ENCODE data around the gene ITPRIP. TPM values are rescaled to one million over a fixed set of nuclear protein-coding genes. Genes with fewer than 3 reads are reported as not detected.

Gene ITPRIP
- total RNA-seq, 2 donors from 2014 or later = 9.1 to 11.0 TPM

DNA sequence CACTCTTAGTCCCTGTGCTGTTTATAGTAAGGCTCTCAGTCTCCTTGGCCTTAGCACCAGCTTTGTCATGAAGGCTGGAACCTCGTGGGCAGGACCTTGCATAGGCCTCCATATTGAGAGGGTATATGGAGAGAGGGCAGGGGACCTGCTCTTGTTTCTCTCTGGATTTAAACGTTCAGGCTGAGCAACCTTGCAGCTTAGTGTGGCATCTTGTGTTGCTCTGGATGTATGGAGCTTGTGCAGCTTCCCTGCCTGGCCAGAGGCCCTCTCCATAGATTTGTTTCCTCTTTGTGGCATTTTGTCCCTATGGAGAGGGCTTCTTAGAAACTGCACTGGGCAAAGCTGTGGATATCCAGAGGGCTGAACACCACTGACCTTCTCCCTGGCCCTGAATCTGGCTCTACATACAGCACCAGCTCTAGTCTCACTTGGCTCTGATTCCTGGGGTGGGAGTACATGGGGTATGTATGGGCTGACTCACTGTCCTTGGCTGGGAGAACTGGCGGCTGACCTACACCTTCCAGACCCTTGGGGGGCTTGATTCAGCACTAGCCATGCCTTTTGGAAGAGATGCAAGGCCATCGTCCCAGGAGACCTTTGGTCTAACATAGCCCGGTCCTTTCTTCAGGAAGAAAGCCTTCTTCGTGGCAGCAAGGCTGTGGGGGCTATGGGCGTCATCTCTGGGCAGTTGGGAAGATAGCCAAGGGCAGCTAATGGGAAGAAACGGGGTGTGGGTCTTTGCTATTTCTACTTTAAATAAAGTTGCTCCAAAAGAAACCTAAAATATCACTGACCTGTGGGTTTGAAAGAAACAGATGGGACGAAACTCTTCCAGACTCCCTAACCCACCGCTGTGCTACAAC, 30.5 kb downstream of the ITPRIP start:
- 82 to 89% methylated on average over 3 to 10 of the region's 10 CpGs for WGBS, 2 experiments (ENCODE audit: insufficient coverage in 1 of 2, insufficient read length in 1 of 2)
- Mint-ChIP-seq H3K4me1 (peaks cover 1% of the 10 kb centered on the region), H3K27ac (no peak overlapping the region), H3K27me3 (ENCODE audit: insufficient read depth) (no peaks in the 10 kb centered on the region), H3K36me3 (ENCODE audit: low read depth) (peaks cover 8% of the 10 kb centered on the region), H3K9me3 (peaks cover 23% of the 10 kb centered on the region), H3K4me3 (no peak overlapping the region)
- Histone ChIP-seq H3K27me3 (ENCODE audit: control insufficient read depth, insufficient read depth, low read length, poor library complexity, severe bottlenecking) (no peaks in the 10 kb centered on the region), H3K9ac (ENCODE audit: extremely low read depth, low read length, poor library complexity, severe bottlenecking) (no peak overlapping the region), H3K36me3 (ENCODE audit: control insufficient read depth, insufficient read depth, low read length) (peaks cover 23% of the 10 kb centered on the region), H3K27ac (ENCODE audit: low read depth, low read length) (no peak overlapping the region), H3K4me3 (ENCODE audit: low read length) (no peak overlapping the region), H3K9me3 (ENCODE audit: control insufficient read depth, low read length) (peaks cover 19% of the 10 kb centered on the region), H3K4me1 (ENCODE audit: control insufficient read depth, insufficient read depth, low read length) (no peaks in the 10 kb centered on the region)
- no peak for DNase-seq
- no peak for TF ChIP-seq CTCF (conservative IDR thresholded peaks at IDR 0.05)

DNA sequence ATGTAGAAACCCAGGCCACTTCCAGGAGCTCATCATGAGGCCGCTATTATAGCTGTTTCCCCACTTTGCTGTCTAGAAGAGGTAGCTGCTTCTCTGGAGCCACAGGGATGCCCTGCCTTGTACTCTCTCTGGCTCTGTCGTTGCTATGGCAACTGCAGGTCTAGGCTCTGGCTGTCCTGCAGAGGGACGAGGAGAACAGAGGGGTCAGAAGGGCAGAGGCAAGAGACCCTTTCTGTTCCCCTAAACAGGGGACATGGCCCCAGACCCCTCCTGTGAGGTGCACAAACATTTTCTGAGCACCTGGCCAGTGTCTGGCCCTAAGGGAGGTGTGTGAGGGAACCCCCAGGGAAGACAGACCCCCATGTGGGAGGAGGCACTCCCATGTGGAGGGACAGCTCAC, 31.4 kb downstream of the ITPRIP start:
- Mint-ChIP-seq H3K4me1 (peaks cover 1% of the 10 kb centered on the region), H3K4me3 (no peak overlapping the region)

GRCh38 chr10:104304927-104305326, 33.3 kb downstream of the ITPRIP start:
- H3K27me3 ChIP-seq (ENCODE audit: control insufficient read depth, insufficient read depth, low read length, poor library complexity, severe bottlenecking) = no peaks in the 10 kb centered on the region
- peaks cover 10% of the 10 kb centered on the region for H3K4me1 Mint-ChIP-seq
- H3K27ac ChIP-seq (ENCODE audit: low read depth, low read length) = no peak overlapping the region
- TF ChIP-seq CTCF (conservative IDR thresholded peaks at IDR 0.05) = no peak
- H3K4me1 ChIP-seq (ENCODE audit: control insufficient read depth, insufficient read depth, low read length) = peaks cover 6% of the 10 kb centered on the region
- H3K27me3 Mint-ChIP-seq (ENCODE audit: insufficient read depth) = no peaks in the 10 kb centered on the region
- DNase-seq = no peak
- 93 to 96% methylated on average over 7 to 8 of the region's 8 CpGs for WGBS, 2 experiments (ENCODE audit: insufficient coverage in 1 of 2, insufficient read length in 1 of 2)
- peaks cover 33% of the 10 kb centered on the region for H3K9me3 Mint-ChIP-seq
- no peak overlapping the region for H3K4me3 ChIP-seq (ENCODE audit: low read length)
- H3K27ac Mint-ChIP-seq = no peak overlapping the region
- no peak overlapping the region for H3K4me3 Mint-ChIP-seq
- H3K36me3 ChIP-seq (ENCODE audit: control insufficient read depth, insufficient read depth, low read length) = no peaks in the 10 kb centered on the region
- peaks cover 19% of the 10 kb centered on the region for H3K9me3 ChIP-seq (ENCODE audit: control insufficient read depth, low read length)
- no peak overlapping the region for H3K9ac ChIP-seq (ENCODE audit: extremely low read depth, low read length, poor library complexity, severe bottlenecking)
- peaks cover 8% of the 10 kb centered on the region for H3K36me3 Mint-ChIP-seq (ENCODE audit: low read depth)

More for the DNA sequence above, 31.4 kb downstream of the ITPRIP start:
- Histone ChIP-seq H3K27me3 (ENCODE audit: control insufficient read depth, insufficient read depth, low read length, poor library complexity, severe bottlenecking) (no peaks in the 10 kb centered on the region), H3K36me3 (ENCODE audit: control insufficient read depth, insufficient read depth, low read length) (peaks cover 15% of the 10 kb centered on the region), H3K27ac (ENCODE audit: low read depth, low read length) (no peak overlapping the region), H3K9ac (ENCODE audit: extremely low read depth, low read length, poor library complexity, severe bottlenecking) (no peak overlapping the region), H3K4me1 (ENCODE audit: control insufficient read depth, insufficient read depth, low read length) (no peaks in the 10 kb centered on the region), H3K9me3 (ENCODE audit: control insufficient read depth, low read length) (peaks cover 19% of the 10 kb centered on the region), H3K4me3 (ENCODE audit: low read length) (no peak overlapping the region)
- 60 to 75% methylated on average over 2 to 3 of the region's 3 CpGs for WGBS, 2 experiments (ENCODE audit: insufficient coverage in 1 of 2, insufficient read length in 1 of 2)
- DNase-seq = no peak
- no peak for TF ChIP-seq CTCF (conservative IDR thresholded peaks at IDR 0.05)
- Mint-ChIP-seq H3K27me3 (ENCODE audit: insufficient read depth) (no peaks in the 10 kb centered on the region), H3K36me3 (ENCODE audit: low read depth) (peaks cover 8% of the 10 kb centered on the region), H3K27ac (no peak overlapping the region), H3K9me3 (peaks cover 32% of the 10 kb centered on the region)
